Suppressor macrophage (primary cell): Measurements from ENCODE around the gene EIF4A2.
A peak's percentile ranks its signal among the peaks of the same experiment; 100 is the strongest.

Source experiments
- DNase-seq, 4 experiments: peaks; one replicate each; pipeline ENCODE4 v3.0.0-alpha.2; 2020 to 2022
- total RNA-seq, 17 experiments: gene quantifications; one replicate each; lab custom pipeline; 2026; ENCODE audit warnings: mixed read lengths in 6 of 17, inconsistent platforms in 3 of 17; lab: John Stamatoyannopoulos, UW

Gene EIF4A2
- total RNA-seq = 39.5 to 243 (median 130) reads per million in 17 experiments

DNA sequence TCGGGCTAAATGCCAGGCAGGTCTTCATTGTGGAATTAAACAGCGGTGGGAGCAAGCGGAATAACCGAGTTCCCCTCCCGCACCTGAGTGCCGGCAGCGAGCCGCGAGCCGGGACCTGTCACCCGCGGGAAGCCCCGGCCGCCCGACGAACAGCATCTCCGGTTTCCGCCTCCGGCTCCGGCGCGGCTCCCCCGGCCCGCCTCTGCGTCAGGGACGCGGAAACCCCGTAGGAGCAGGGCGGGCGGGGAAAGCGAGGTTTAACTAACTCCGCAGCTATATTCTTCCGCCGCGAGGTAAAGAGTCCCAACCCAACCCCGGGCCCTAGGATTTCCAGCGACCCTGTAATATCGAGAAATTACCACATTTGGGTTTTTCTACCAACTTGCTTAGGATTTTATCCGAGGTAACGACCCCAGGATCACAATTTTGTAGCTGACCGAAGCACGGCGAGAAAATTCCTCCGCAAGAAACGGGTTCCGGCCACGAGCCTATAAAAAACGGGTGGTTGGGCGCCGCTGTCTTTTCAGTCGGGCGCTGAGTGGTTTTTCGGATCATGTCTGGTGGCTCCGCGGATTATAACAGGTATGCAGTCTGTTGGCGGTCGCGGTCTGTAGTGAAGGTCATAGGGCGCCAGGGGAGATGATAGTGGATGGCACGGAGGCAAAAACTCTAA lies at the start of gene EIF4A2:
Gene EIF4A2 (plus strand): TSS at position 520 of the 673 bp plus-strand sequence. CDS start 34 bp downstream, at position 554.
- DNase-seq = peak; percentile 92 to 97 (median 95)

DNA sequence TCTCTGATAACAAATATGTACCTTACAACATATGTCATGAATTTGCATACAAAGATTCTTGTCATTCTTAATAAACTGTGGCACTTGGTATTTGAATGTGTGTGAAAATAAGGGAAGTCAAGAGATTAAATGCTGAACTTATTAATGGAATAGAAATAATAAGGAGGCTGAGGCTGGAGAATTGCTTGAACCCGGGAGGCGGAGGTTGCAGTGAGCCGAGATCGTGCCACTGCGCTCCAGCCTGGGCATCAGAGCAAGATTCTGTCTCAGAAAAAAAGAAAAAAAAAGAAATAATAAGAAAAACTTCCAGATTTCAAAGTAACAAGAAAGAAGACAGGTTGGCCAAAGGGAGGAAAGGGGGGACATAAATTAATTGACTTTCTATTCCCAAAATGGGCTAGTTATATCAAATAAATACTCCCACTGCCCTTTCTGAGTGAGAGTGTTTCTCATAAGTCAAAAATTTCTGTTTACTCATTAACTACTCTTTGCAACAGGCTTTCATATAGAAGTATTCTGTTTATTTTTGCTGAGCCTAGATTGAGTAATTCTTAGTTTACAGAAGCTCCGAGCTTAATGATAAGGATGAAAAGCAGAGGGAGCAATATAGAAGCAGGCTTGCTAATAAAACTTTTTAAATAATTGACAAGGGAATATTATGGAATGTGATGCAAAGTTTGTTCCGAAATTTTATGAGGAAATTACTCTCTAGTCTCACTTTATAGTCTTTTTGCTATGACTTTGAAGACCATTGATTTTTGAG lies 40.6 kb upstream of the EIF4A2 start:
- no peak for DNase-seq

DNA sequence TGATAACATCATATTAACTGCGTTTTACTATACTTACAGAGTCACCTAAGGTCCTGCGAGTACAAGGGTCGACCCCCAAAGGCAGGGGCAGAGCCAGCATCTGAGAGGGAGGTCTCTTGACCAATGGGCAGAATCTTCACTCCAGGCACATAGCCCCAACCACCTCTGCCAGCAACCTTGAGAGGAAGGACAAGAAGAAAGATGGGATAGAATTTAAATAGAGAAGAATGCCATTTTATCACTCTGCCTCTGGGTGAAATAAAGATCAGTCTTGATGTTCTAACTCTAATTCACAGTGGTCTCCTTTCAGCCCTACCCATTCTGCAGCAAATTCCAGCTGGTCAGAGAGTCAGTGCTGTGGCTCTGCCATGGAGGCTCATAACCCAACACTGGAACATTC lies 39.7 kb upstream of the EIF4A2 start:
- DNase-seq = no peak

DNA sequence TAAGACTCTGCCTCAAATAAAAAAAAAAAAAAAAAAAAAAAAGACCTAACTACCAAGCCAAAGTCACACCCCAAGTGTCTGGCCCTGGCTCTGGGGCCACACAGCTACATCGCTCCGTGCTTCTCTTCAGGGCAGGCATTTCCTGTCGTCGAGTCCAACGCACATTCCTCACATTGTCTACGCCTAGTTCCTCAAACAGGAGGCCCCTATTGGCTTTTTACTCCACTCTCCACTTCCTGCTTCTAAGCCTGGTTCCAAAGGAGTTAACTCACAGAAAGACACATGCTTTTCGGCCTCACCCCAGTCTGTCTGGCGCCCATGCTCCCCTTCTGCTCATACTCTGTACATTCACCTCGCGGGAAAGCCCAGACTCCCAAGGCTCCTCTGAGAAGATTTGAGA lies 37.4 kb upstream of the EIF4A2 start:
- DNase-seq = peak; percentile 78 to 86 (median 84)

DNA sequence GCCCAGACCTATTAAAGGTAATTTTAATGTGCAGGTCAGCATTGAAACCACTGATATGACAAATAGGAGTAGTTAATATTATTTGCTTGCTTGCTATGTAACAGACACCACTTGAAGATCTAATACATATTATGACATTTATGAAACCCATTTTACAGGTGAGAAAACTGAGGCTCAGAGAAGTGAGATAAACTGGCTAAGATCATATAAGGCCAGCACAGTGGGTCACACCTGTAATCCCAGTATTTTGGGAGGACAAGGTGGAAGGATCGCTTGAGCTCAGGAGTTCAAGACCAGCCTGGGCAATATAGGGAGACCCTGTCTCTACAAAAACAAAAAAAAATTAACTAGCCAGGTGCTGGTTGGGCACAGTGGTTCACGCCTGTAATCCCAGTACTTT lies 33.1 kb upstream of the EIF4A2 start:
- DNase-seq = no peak

DNA sequence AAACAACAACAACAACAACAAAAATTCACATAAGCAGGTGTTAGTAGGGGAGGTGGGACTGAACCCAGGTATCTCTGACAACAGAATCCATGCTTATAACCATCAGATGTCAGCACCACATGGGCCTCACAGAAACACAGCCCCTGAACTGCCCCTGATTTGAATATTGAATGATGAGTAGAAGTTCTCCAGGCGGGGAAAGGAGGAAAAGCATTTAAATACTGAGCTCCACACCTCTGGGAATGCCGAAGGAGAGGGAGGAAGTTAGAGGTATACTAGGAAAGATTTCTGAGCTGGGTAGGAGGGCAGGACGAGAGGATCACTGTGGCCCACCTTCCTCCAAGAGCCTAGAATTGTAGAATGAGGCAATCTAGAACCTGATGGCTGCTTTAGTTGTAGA lies 31.9 kb upstream of the EIF4A2 start:
- DNase-seq = no peak

DNA sequence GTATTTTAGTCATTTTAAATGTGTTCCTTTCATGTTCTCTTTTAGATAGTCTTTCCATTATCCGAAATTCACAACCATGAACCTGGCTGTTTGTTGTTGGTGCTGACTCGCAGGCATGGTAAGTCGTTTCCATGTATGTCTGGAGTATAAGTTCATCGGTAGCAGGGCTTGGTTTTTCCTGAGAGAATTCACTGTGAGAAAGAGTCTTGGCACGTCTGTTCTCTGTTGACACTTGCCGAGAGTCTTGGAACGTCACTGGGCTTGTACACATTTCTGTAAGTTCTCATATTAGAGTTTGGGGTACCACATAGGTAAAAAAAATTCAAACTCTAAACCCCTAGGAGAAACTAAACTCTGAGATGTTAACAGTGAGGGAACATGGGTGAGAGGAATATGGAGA lies 29.4 kb upstream of the EIF4A2 start:
- no peak for DNase-seq

DNA sequence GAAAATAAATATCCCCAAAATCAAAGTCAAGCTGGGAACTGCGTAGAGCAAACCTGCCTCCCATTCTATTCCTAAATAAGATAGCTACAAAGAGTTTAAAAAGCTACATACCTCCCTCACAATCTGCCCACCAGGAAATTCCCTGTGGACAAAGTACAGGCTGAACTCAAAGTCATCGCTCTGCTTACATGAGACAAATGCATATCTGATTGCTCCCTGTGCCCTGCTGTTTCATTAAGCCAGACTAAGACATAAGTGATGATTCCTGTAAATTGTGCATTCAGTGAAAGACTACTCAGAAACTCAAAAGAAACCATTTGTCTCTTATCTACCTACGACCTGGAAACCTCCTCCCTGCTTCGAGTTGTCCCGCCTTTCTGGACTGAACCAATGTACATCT lies 28.5 kb upstream of the EIF4A2 start:
- DNase-seq = no peak

DNA sequence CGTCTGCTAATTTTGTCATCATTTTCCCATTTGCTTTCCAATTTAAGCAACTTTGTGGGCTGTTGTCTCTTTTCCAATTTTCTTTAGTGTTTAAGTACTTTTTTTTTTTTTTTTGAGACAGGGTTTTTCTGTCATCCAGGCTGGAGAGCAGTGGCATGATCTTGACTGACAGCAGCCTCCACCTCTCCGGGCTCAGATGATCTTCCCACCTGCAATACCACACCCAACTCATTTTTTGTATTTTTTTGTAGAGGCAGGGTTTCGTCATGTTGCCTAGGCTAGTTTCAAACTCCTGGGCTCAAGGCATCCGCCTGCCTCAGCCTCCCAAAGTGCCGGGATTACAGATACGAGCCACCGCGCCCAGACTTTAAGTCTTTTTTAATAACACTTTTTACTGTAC lies 26.2 kb upstream of the EIF4A2 start:
- no peak for DNase-seq

DNA sequence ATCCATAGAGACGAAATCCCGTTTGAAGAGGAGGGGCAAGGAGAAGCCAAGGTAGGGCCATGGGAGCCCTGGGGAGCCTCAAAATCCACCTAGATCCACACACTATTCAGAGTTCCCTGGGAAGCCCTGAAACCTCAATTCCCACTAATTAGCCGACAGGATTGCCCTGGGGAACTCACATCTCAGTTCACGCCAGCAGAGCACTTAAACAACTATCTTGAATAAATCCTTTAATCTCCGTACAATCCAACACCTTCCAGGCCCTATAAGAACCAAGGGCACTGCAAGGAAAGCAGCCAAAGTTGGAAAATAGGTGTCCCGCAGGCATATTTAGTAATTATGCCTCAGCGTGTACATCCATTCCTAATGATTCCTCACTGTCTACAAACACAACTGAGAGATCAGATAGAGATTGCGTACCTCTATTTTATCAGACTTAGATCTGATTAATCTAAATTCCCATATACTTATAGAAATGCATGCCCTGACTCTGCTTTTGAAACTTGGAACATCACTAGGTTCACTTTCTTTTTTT lies 25.6 kb upstream of the EIF4A2 start:
- no peak for DNase-seq

DNA sequence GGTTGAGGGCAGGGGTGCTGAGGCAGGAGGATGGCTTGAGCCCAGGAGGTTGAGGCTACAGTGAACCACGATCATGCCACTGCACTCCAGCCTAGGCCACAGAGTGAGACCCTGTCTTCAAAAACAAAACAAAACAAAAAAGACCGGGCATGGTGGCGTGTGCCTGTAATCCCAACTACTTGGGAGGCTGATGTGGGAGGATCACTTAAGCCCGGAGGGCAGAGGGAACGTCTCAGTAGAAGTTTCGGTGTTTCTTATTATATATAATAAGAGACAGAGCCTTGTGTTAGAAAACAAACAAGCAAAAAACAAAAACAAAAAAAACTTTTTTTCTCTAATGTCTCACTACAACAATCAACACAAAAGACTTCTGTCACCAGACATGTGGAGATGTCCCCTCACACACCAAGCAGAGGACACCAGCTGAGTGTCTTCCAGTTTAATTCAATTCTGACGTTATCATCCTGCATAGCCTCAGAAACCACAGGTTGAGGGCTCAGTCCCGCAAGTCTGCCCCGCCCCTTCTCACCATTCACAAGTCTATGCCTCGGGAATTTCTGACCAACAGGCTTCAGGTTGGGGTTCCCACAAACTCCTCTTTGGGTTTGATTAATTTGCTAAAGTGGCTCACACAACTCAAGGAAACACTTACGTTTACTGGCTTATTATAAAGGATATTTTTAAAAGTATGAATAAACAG lies 24.0 kb upstream of the EIF4A2 start:
- DNase-seq = no peak

DNA sequence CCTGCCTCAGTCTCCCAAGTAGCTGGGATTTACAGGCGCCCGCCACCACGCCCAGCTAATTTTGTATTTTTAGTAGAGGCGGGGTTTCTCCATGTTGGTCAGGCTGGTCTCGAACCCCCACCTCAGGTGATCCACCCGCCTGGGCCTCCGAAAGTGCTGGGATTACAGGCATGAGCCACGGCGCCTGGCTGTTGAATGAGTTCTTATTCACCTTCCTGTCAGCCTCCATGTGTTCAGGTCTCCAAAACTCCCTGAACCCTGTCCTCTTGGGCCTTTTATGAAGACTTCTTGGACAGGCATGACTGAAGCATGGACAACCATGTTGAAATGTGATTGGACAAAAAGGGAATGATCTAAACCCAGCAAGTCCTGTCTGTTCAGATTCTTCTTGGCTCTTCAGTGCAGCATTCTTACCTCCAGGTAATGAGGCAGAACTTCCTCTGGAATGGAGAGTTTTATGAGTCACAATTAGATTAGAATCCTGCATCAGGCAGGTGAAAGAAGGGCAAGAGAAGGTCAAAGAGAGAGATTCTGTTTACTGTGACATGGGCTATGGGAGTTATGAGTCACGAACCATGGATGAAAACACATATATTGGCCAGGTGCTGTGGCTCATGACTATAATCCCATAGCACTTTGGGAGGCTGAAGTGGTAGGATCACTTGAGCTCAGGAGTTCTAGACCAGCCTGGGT lies 23.1 kb upstream of the EIF4A2 start:
- no peak for DNase-seq

DNA sequence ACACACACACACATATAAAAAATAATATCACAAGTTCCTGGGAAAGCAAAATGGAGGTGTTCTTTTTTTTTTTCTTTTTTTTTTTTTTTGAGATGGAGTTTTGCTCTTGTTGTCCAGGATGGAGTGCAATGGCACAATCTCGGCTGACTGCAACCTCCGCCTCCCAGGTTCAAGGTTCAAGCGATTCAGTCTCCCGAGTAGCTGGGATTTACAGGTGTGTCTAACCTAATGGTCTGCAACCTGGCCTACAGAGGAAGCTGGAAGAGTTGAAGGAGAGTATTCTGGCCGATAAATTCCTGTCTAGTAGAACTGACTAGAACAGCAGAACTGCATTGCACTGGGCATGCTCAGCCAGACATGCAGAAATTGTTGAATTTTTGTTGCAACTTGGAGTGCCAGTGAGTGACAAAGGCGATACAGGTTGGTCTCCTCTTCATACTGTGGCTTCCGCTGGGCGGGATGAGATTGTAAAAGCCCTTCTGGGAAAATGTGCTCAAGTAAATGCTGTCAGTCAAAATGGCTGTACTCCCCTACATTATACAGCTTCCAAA lies 22.4 kb upstream of the EIF4A2 start:
- no peak for DNase-seq

DNA sequence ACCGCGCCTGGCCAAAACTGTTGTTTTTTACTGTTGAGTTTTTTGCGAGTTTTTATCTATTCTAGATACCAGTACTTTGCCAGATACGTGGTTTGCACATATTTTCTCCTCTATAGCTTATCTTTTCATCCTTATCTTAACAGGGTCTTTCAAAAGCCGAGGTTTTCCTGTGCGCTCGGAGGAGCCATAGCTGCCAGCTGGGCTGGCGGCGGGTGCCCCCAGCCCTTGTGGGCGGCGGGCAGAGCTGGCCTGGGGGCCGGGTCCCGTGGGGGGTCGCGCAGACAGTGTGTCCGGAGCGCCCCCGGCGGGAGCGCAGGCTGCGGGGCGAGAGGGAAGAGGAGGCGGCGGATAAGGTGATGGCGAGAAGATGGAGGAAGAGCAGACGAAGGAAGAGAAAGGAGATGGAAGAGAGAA lies 11.1 kb upstream of the EIF4A2 start:
- DNase-seq = no peak

DNA sequence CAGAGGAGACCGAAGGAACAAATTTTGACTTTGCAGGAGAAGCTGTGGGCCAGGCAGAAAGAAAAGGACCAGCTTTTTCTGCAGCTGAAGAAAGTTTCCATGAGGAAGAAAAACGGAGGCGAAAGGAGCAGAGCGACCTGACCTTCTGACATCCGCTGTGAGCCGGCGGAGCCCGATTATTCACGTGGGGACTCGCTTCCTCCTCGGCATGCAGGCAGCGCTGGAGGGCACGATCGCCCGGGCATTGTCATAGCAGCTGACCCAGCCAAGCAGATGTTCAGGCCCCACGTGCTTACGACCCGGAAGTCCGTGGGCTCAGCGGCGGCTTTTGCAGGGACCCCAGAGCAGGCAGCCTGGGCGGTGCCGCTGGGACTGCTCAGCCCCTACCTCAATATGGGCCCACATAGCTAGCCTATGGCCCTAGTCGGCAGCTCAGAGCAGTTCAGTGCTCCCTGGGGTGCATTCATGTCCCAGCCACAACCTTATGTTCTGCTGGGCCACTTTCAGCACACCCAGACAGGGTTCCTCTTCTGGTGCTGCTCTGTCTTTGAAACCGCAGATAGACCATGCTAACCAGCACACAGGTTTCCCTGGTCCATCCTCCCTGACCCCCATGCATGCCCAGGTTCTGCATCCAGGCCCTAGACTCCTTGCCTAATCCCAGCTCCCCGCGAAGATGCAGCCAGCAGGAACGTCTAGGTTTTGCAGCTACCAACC lies 10.5 kb upstream of the EIF4A2 start:
- peak; percentile 92 to 96 (median 96) for DNase-seq

DNA sequence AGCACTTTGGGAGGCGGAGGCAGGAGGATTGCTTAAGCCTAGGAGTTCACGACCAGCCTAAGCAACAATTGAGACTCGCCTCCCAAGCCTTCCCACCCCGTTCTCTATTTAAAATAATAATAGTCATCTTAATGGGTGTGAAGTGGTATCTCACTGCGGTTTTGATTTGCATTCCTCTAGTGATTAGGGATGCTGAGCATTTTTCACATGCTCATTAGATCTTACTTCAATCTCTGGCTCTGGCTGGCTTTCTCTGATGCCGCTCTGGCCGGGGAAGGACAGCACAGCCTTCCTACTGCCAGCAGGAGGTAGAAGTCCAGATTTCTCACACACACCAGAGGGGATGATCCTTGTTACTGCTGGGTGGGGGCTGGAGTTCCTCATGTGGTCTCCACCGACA lies 7.4 kb upstream of the EIF4A2 start:
- no peak for DNase-seq

DNA sequence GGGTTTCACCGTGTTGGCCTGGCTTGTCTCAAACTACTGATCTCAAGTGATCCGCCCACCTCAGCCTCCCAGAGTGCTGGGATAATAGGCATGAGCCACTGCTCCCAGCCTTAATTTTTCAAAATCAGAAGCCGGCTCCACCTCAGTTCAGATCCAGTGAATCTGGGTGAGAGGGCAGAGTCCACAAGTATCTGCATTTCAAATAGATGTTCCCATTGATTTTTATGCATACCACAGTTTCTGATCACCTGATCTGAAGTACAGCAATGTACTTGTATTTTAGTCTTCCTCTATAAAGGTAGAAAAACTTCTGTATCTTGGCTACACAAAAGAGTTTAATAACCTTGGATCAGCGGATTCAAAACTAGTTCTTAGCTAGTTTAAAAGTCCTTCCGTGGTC lies 4.2 kb upstream of the EIF4A2 start:
- no peak for DNase-seq

DNA sequence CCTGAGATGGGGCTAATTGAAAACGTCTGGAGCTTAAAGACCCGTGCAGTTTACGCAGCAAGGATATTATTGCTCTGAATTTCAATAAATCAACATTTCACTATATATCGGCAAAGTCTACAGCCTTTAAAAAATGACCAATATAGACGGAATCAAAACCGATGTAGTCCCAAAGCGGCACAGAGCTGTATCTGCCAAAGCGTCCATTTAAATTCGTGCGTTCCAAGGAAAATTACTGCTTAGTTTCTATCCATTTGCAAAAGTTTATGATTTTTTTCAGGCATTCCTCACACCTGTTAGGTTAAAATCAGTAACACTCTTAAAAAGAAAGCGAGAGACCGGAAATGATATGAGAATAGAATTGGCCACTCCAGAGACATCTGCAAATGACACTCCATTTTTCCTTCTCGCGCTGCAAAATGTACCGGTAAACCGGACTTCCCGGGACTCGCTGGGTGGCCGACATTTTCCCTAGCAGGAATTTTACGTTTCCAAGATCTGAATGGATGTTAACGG lies 777 bp upstream of the EIF4A2 start:
- no peak for DNase-seq

DNA sequence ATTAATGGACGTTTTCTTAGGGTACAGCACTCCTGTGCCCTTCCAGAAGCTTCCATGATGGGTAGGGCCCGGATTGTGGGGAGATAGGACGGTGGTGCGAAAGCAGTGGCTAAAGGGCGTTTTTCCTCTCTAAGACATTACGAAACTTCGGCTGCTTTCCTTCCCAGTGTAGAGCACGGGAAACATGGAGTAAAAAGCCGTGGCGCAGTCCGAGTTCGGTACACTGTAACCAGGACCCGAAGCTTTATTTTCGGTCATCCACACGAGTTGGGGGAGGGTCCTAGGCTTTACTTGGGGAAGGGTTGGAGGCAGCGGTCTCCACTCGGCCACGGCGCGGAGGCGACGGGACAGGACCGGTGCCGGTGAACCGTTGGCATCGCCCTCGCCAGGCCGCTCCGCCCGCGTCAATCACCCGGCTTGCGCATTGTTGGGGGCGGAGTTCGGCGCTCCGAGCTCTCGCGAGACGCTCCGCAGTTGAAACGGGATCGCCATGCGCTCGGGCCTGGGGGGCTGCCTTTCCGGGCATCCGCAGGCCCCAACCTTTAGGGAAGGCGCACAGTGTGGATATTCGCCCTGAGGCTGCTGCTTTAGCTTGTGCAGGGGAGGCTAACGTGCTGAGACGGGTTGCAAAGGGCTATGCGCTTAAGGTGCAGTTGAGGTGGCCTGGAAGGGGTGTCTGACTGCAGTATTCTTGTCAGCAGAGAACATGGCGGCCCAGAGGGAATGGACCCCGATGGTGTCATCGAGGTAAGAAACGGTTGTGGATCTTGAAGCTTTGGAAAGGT lies 546 bp downstream of the EIF4A2 start:
- peak; percentile 84 to 93 (median 89) for DNase-seq

DNA sequence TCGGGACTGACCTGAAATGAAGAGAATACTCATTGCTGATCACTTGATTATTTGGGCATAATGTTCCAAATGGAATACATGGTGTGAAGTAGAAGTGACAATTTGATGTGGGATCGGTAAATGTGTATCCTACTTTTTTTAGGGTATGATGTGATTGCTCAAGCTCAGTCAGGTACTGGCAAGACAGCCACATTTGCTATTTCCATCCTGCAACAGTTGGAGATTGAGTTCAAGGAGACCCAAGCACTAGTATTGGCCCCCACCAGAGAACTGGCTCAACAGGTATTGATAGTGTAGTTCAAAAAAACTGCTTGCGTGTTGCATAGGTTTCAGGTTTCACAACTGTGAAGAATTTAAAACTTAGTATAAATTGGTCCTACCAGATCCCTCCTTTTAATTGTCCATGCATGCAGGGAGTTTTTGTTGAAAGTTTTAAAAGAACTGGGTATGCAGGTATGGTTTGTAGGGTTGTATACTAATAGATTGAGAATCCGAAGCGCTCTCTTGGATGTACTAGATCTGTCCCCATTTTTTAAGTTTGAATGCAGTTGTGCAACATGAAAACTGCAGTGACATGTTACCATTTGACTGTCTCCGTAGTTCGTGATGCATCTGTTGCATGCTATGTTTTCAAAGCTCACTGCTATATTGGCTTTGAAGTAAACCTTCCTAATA lies 1.6 kb downstream of the EIF4A2 start:
- no peak for DNase-seq
